ENCODE measurements around the gene TNKS1BP1.

GRCh38 chr11:57306940-57307565, 17.7 kb downstream of the TNKS1BP1 start:
- TF ChIP-seq POLR2A (IDR thresholded peaks at IDR 0.05) (no peak), EP300 (IDR thresholded peaks at IDR 0.05) (no peak), CTCF (IDR thresholded peaks at IDR 0.05) (no peak), POLR2AphosphoS5 (IDR thresholded peaks at IDR 0.05) (no peak)
